Transverse colon (tissue), 3 donors: Measurements from ENCODE around the gene SLC24A3.

Experiments used
- POLR2A ChIP-seq: fragments of 450-650 bp; IDR thresholded peaks from one replicate; pipeline ENCODE4 v1.6.1; 2016; ENCODE audit warnings: antibody characterized with exemption, mild to moderate bottlenecking, moderate library complexity
- TF ChIP-seq, protein P1 (sequence below), 5 experiments: fragments of 200-600 bp in 3 of 5; fragments of 450-650 bp in 2 of 5; sonication (generic) in 3 of 5; IDR thresholded peaks; 1 replicate in 2 of 5; 2 replicates in 3 of 5; pipeline ENCODE4 v1.5.1; 2016 to 2017; ENCODE audit warnings: antibody characterized with exemption in 5 of 5, inconsistent platforms in 3 of 5, mild to moderate bottlenecking in 2 of 5, moderate library complexity in 1 of 5

DNA sequence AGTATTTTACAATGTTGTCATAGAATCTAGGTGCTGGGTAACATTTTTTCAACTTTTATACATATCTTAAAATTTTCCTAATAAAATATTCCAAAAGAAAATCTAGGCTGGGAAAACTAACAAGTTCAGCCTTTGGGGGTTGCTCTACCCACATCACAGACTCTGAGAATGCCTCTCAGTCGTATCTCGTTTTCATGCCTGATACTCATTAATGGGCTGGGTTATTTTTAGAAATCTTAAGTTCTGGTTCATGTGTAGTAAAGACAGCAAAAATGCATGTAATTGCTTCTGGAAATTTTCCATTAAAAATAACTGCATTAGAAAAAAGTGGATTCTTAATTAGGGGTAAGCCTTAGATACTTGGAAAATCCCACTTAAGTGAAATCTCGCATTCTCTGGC, 149.3 kb downstream of the SLC24A3 start:
- TF ChIP-seq POLR2A = no peak
- TF ChIP-seq, protein P1, sequence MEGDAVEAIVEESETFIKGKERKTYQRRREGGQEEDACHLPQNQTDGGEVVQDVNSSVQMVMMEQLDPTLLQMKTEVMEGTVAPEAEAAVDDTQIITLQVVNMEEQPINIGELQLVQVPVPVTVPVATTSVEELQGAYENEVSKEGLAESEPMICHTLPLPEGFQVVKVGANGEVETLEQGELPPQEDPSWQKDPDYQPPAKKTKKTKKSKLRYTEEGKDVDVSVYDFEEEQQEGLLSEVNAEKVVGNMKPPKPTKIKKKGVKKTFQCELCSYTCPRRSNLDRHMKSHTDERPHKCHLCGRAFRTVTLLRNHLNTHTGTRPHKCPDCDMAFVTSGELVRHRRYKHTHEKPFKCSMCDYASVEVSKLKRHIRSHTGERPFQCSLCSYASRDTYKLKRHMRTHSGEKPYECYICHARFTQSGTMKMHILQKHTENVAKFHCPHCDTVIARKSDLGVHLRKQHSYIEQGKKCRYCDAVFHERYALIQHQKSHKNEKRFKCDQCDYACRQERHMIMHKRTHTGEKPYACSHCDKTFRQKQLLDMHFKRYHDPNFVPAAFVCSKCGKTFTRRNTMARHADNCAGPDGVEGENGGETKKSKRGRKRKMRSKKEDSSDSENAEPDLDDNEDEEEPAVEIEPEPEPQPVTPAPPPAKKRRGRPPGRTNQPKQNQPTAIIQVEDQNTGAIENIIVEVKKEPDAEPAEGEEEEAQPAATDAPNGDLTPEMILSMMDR (IDR thresholded peaks at IDR 0.05) = no peak
